Parathyroid adenoma (tissue), 2 donors: ENCODE data around the gene PRR7.
A peak's percentile ranks its signal among the peaks of the same experiment; 100 is the strongest.

Experiments
- H2AFZ ChIP-seq: fragments of 300-600 bp; sonication (generic); one replicate; pipeline ENCODE4 v1.7.0; 2017; ENCODE audit warnings: antibody characterized with exemption, mild to moderate bottlenecking
- H3K27ac ChIP-seq: fragments of 300-600 bp; sonication (generic); one replicate; pipeline ENCODE4 v1.7.0; 2017
- H3K27me3 ChIP-seq: fragments of 300-600 bp; sonication (generic); one replicate; pipeline ENCODE4 v1.7.0; 2017; ENCODE audit warnings: low read length; ENCODE audit not compliant: control insufficient read depth, insufficient read depth
- H3K36me3 ChIP-seq: fragments of 300-600 bp; sonication (generic); one replicate; pipeline ENCODE4 v1.7.0; 2017; ENCODE audit warnings: low read length; ENCODE audit not compliant: control insufficient read depth, insufficient read depth
- H3K4me1 ChIP-seq: fragments of 300-600 bp; sonication (generic); one replicate; pipeline ENCODE4 v1.7.0; 2017; ENCODE audit warnings: control low read depth
- H3K4me2 ChIP-seq: fragments of 300-600 bp; sonication (generic); one replicate; pipeline ENCODE4 v1.7.0; 2017; ENCODE audit warnings: low read length
- H3K4me3 ChIP-seq: fragments of 300-600 bp; sonication (generic); one replicate; pipeline ENCODE4 v1.7.0; 2017; ENCODE audit warnings: low read depth, low read length
- H3K79me2 ChIP-seq: fragments of 300-600 bp; sonication (generic); one replicate; pipeline ENCODE4 v1.7.0; 2017; ENCODE audit warnings: control low read depth
- H3K9ac ChIP-seq: fragments of 300-600 bp; sonication (generic); one replicate; pipeline ENCODE4 v1.7.0; 2017; ENCODE audit warnings: mild to moderate bottlenecking
- H3K9me3 ChIP-seq: fragments of 300-600 bp; sonication (generic); one replicate; pipeline ENCODE4 v1.7.0; 2017; ENCODE audit warnings: low read length; ENCODE audit not compliant: control insufficient read depth
- CTCF ChIP-seq: fragments of 300-600 bp; sonication (generic); IDR thresholded peaks from one replicate; pipeline ENCODE4 v1.7.0; 2017; ENCODE audit warnings: antibody characterized with exemption, mild to moderate bottlenecking
- donor health status: primary hyperparathyroidism.

The PRR7 gene

GRCh38 chr5:177476531-177477233 is 30.1 kb downstream of the PRR7 start:
- Histone ChIP-seq H3K27me3 (no peaks in the 10 kb centered on the region), H3K4me1 (peaks cover 43% of the 10 kb centered on the region), H3K9me3 (no peaks in the 10 kb centered on the region), H3K79me2 (peaks cover 11% of the 10 kb centered on the region), H3K9ac (no peak overlapping the region), H2AFZ (no peak overlapping the region), H3K27ac (peak overlapping the region; percentile 47), H3K4me2 (no peak overlapping the region), H3K4me3 (no peak overlapping the region), H3K36me3 (peaks cover 2% of the 10 kb centered on the region)
- TF ChIP-seq CTCF, result no peak

GRCh38 chr5:177477701-177478477 is 31.3 kb downstream of the PRR7 start:
- Histone ChIP-seq H3K79me2 (no peaks in the 10 kb centered on the region), H3K4me1 (peaks cover 33% of the 10 kb centered on the region), H3K9me3 (no peaks in the 10 kb centered on the region), H3K27ac (peak overlapping the region; percentile 99), H3K9ac (no peak overlapping the region), H2AFZ (no peak overlapping the region), H3K27me3 (no peaks in the 10 kb centered on the region), H3K4me3 (no peak overlapping the region), H3K36me3 (peaks cover 2% of the 10 kb centered on the region), H3K4me2 (no peak overlapping the region)
- no peak for TF ChIP-seq CTCF

- Histone ChIP-seq H3K27ac (peak overlapping the region; percentile 99), H3K9ac (peak overlapping the region; percentile 41), H3K36me3 (peaks cover 2% of the 10 kb centered on the region)
These were observed 32.4 kb downstream of the PRR7 start for GRCh38 chr5:177478711-177479646.

GRCh38 chr5:177479774-177480173 is 33.2 kb downstream of the PRR7 start:
- Histone ChIP-seq H3K27me3 (no peaks in the 10 kb centered on the region), H3K4me1 (peaks cover 31% of the 10 kb centered on the region), H3K9me3 (no peaks in the 10 kb centered on the region), H3K36me3 (peaks cover 2% of the 10 kb centered on the region), H3K9ac (peak overlapping the region; percentile 41), H3K79me2 (no peaks in the 10 kb centered on the region), H3K4me2 (no peak overlapping the region), H3K27ac (peak overlapping the region; percentile 99), H2AFZ (peak overlapping the region; percentile 82), H3K4me3 (no peak overlapping the region)
- no peak for TF ChIP-seq CTCF

More at GRCh38 chr5:177478711-177479646, 32.4 kb downstream of the PRR7 start:
- Histone ChIP-seq H2AFZ (peak overlapping the region; percentile 82), H3K9me3 (no peaks in the 10 kb centered on the region), H3K4me1 (peaks cover 33% of the 10 kb centered on the region), H3K4me3 (no peak overlapping the region), H3K79me2 (no peaks in the 10 kb centered on the region), H3K4me2 (peak overlapping the region; percentile 28), H3K27me3 (no peaks in the 10 kb centered on the region)
- TF ChIP-seq CTCF, result no peak
